Endothelial cell of umbilical vein (primary cell): ENCODE data around the gene IER3. TPM values are rescaled to one million over a fixed set of nuclear protein-coding genes. Genes with fewer than 3 reads are reported as not detected.

Source experiments
- BruUV-seq: library from RNA; stranded (reverse); fragments of 400-500 nt; replicated peaks from 2 replicates; lab custom pipeline; 2021; lab: Mats Ljungman, UMichigan
- CTCF ChIA-PET: fragments of 300-600, 350-600 bp; sonication (Branson Sonifier 250); formaldehyde crosslinking; loops from one replicate; lab custom pipeline; 2021; ENCODE audit warnings: antibody characterized with exemption, inconsistent platforms; lab: Charles Lee
- POLR2A ChIA-PET: fragments of 300-600, 350-600 bp; sonication (Branson Sonifier 250); formaldehyde crosslinking; loops from one replicate; lab custom pipeline; 2021; ENCODE audit warnings: antibody characterized with exemption, inconsistent platforms; lab: Charles Lee
- DNase-seq: peaks from one replicate; pipeline ENCODE4 v3.0.0-alpha.2; 2011; ENCODE audit warnings: low read depth, low spot score
- FAIRE-seq: peaks from 2 replicates; lab custom pipeline; 2011; peaks lifted over from hg19 to GRCh38; lab: Jason Lieb, UNC
- H2AFZ ChIP-seq: 2 replicates; pipeline ENCODE4 v1.6.0; 2012; ENCODE audit warnings: low read depth, low read length, control low read depth, inconsistent platforms
- H3K27ac ChIP-seq: 2 replicates; pipeline ENCODE4 v1.5.1; 2011; ENCODE audit warnings: low read depth, mild to moderate bottlenecking, control low read depth, low read length, moderate library complexity; ENCODE audit not compliant: insufficient read depth
- H3K27me3 ChIP-seq, 2 experiments: 2 replicates each; pipeline versions ENCODE4 v1.6.0 to v1.6.1; 2011; ENCODE audit warnings: low read length in 2 of 2, mixed read lengths in 1 of 2; ENCODE audit not compliant: control insufficient read depth in 2 of 2, insufficient read depth in 2 of 2
- H3K36me3 ChIP-seq, 2 experiments: 2 replicates in 1 of 2; 3 replicates in 1 of 2; pipeline ENCODE4 v1.5.1; 2011; ENCODE audit warnings: low read length in 2 of 2, mild to moderate bottlenecking in 1 of 2, moderate library complexity in 1 of 2; ENCODE audit not compliant: control insufficient read depth in 2 of 2, insufficient read depth in 2 of 2; ENCODE audit errors: extremely low read depth in 1 of 2
- H3K4me1 ChIP-seq: 3 replicates; pipeline ENCODE4 v1.5.1; 2011; ENCODE audit warnings: mild to moderate bottlenecking, low read length; ENCODE audit not compliant: control insufficient read depth, insufficient read depth; ENCODE audit errors: extremely low read depth
- H3K4me2 ChIP-seq: 2 replicates; pipeline ENCODE4 v1.6.1; 2011; ENCODE audit warnings: low read length, control low read depth, mixed read lengths; ENCODE audit not compliant: insufficient read depth
- H3K4me3 ChIP-seq, 3 experiments: fragments of 200-600 bp in 1 of 3; sonication (generic), shearing (Covaris generic) in 1 of 3; replicated peaks in 1 of 3; 2 replicates each; pipeline ENCODE4 v1.5.1; 2011 to 2016; ENCODE audit warnings: control low read depth in 3 of 3, low read length in 3 of 3, mild to moderate bottlenecking in 2 of 3, inconsistent platforms in 1 of 3, low read depth in 1 of 3, moderate library complexity in 1 of 3; ENCODE audit not compliant: insufficient read depth in 1 of 3
- H3K79me2 ChIP-seq: 2 replicates; pipeline ENCODE4 v1.6.0; 2012; ENCODE audit warnings: low read length, inconsistent platforms; ENCODE audit not compliant: control insufficient read depth, insufficient read depth
- H3K9ac ChIP-seq: replicated peaks from 2 replicates; pipeline ENCODE3; 2011; ENCODE audit warnings: low read length, control low read depth; ENCODE audit not compliant: insufficient read depth; ENCODE audit errors: extremely low read depth
- H3K9me1 ChIP-seq: replicated peaks from 3 replicates; pipeline ENCODE4 v1.6.0; 2011; ENCODE audit warnings: mild to moderate bottlenecking, low read length; ENCODE audit not compliant: control insufficient read depth, insufficient read depth; ENCODE audit errors: extremely low read depth
- H3K9me3 ChIP-seq: replicated peaks from 2 replicates; pipeline ENCODE4 v1.5.1; 2012; ENCODE audit warnings: low read length, inconsistent platforms; ENCODE audit not compliant: control insufficient read depth, insufficient read depth
- H4K20me1 ChIP-seq: replicated peaks from 2 replicates; pipeline ENCODE3; 2011; ENCODE audit warnings: mild to moderate bottlenecking, low read length; ENCODE audit not compliant: control insufficient read depth, insufficient read depth; ENCODE audit errors: extremely low read depth
- CTCF ChIP-seq, 2 donors: IDR thresholded peaks; 1 replicate in 1 of 2; 2 replicates in 1 of 2; pipeline ENCODE4 v1.5.1; 2011; ENCODE audit warnings: low read length in 2 of 2, mild to moderate bottlenecking in 2 of 2, moderate library complexity in 2 of 2, control low read depth in 1 of 2, inconsistent platforms in 1 of 2, low read depth in 1 of 2; ENCODE audit not compliant: insufficient read depth in 1 of 2; ENCODE audit errors: extremely low read depth in 1 of 2
- EZH2 ChIP-seq: IDR thresholded peaks from 2 replicates; pipeline ENCODE4 v1.6.1; 2012; ENCODE audit warnings: borderline replicate concordance, low read depth, mild to moderate bottlenecking, moderate library complexity, low read length, inconsistent platforms; ENCODE audit not compliant: severe bottlenecking
- FOS ChIP-seq: IDR thresholded peaks from 2 replicates; pipeline ENCODE4 v1.6.1; 2011; ENCODE audit warnings: mild to moderate bottlenecking, low read length, moderate library complexity, borderline replicate concordance; ENCODE audit not compliant: insufficient read depth
- GATA2 ChIP-seq: IDR thresholded peaks from 2 replicates; pipeline ENCODE4 v1.7.0; 2011; ENCODE audit warnings: low read depth, mild to moderate bottlenecking, moderate library complexity, mixed read lengths, low read length; ENCODE audit not compliant: insufficient read length, insufficient read depth
- JUN ChIP-seq: IDR thresholded peaks from 2 replicates; pipeline ENCODE4 v1.6.1; 2011; ENCODE audit warnings: borderline replicate concordance, low read depth; ENCODE audit not compliant: insufficient read length, insufficient read depth
- MAX ChIP-seq: IDR thresholded peaks from 2 replicates; pipeline ENCODE4 v1.6.1; 2011; ENCODE audit not compliant: insufficient read depth, insufficient read length
- MYC ChIP-seq: IDR thresholded peaks from one replicate; pipeline ENCODE4 v1.6.1; 2011; ENCODE audit warnings: mild to moderate bottlenecking, low read depth, low read length
- POLR2A ChIP-seq: IDR thresholded peaks from 2 replicates; pipeline ENCODE4 v1.6.1; 2012; ENCODE audit warnings: low read depth, mild to moderate bottlenecking, control low read depth, low read length
- POLR2AphosphoS5 ChIP-seq: IDR thresholded peaks from 2 replicates; pipeline ENCODE4 v1.6.1; 2012; ENCODE audit warnings: low read depth, mild to moderate bottlenecking, control low read depth, low read length, moderate library complexity; ENCODE audit not compliant: insufficient read depth
- dilution Hi-C: fragments of 300-500 bp; cut with MboI; formaldehyde crosslinking; loops from one replicate; pipeline ENCODE4 v1.15.0; 2019; ENCODE audit warnings: low sequenced_read_pairs; ENCODE audit not compliant: extremely low pct_ligation_motif_present
- intact Hi-C: fragments of 100-400 bp; cut with micrococcal nuclease; formaldehyde crosslinking; loops from one replicate; pipeline ENCODE4 v1.10.0; 2022
- polyA plus RNA-seq, 4 experiments: library from polyadenylated mRNA; depleted of rRNA in 3 of 4; stranded (reverse) in 3 of 4; unstranded in 1 of 4; fragments of >200 nt; gene quantifications; 2 replicates each; pipeline versions ENCODE4 v1.2.1 to v1.2.3, GENCODE V29; 2011 to 2012; ENCODE audit warnings: missing spikeins in 1 of 4
- total RNA-seq: library from RNA; stranded (reverse); gene quantifications from 2 replicates; pipeline ENCODE4 v1.2.3, GENCODE V29; 2021

The IER3 gene
- total and polyA plus RNA-seq, 2 donors (not counting 3 experiments of a cell fraction or from before 2014, with no cell fraction given) = 170 to 468 TPM

- Histone ChIP-seq H3K9me1 (no peaks in the 10 kb centered on the region), H3K36me3 (no peaks in the 10 kb centered on the region), H2AFZ (no peak overlapping the region), H3K4me1 (peaks cover 13% of the 10 kb centered on the region), H3K27ac (no peak overlapping the region), H3K79me2 (no peaks in the 10 kb centered on the region), H4K20me1 (no peaks in the 10 kb centered on the region), H3K9me3 (no peaks in the 10 kb centered on the region), H3K4me3 (no peak overlapping the region), H3K9ac (no peak overlapping the region), H3K27me3 (no peaks in the 10 kb centered on the region), H3K4me2 (no peak overlapping the region)
- CTCF ChIA-PET = interaction anchor here (1.7 kb wide), 1 partner anchor 47 kb away, joined by 4 read pairs; no protein-coding TSS in a partner anchor
- intact Hi-C loops = no loop called here
- dilution Hi-C loops = no loop called here
- TF ChIP-seq GATA2 = no peak
- TF ChIP-seq JUN = no peak
- TF ChIP-seq EZH2 = no peak
- TF ChIP-seq CTCF (IDR thresholded peaks at IDR 0.05; ENCODE audit: extremely low read depth in 1 of 2, insufficient read depth in 1 of 2, low read depth in 1 of 2, low read length in 2 of 2) = no peak
- no peak for TF ChIP-seq POLR2A
- no peak for TF ChIP-seq MYC
- no peak for TF ChIP-seq POLR2AphosphoS5
- TF ChIP-seq FOS = no peak
- no peak for TF ChIP-seq MAX
- BruUV-seq = no TSS peak
- no peak for FAIRE-seq
- POLR2A ChIA-PET = no interaction called here
- DNase-seq = no peak
These were observed 30.4 kb upstream of the IER3 start for GRCh38 chr6:30774701-30775100.
